ENCODE data around the gene ASAH2. TPM values are rescaled to one million over a fixed set of nuclear protein-coding genes. Genes with fewer than 3 reads are reported as not detected.
"Not testable (repeated sequence)": the region's sequence is repeated elsewhere in the genome, so short reads cannot be mapped to it uniquely, and the experiment has no call there.

ASAH2 gene
- total and polyA plus RNA-seq, 4 donors: 0.08 to 5.2 (median 2.2) TPM

DNA sequence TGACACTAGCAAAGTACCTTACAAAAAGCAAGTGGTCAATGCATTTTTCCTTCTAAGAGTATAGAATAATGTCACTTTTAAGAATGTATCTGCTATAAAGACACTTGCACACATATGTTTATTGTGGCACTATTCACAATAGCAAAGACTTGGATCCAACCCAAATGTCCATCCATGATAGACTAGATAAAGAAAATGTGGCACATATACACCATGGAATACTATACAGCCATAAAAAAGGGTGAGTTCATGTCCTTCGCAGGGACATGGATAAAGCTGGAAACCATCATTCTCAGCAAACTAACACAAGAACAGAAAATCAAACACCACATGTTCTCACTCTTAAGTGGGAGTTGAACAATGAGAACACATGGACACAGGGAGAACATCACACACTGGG lies 9.8 kb downstream of the ASAH2 start:
- intact Hi-C loops (cut with DNase I); H3K36me3 ChIP-seq (ENCODE audit: control insufficient read depth in 1 of 2, insufficient read depth in 2 of 2, low read length in 1 of 2); DNase-seq; H3K27ac ChIP-seq (ENCODE audit: low read depth in 1 of 2, low read length in 2 of 2); H3K4me3 ChIP-seq (ENCODE audit: low read length in 2 of 2); H3K4me1 ChIP-seq (ENCODE audit: control insufficient read depth in 1 of 2, insufficient read depth in 2 of 2, low read length in 2 of 2); ATAC-seq (ENCODE audit: low FRiP score); H3K27me3 ChIP-seq (ENCODE audit: control insufficient read depth in 1 of 2, insufficient read depth in 2 of 2, low read length in 1 of 2); H3K9me3 ChIP-seq (ENCODE audit: control insufficient read depth, low read length): not testable (repeated sequence)
- 92 to 95% methylated on average over 1 of the region's 1 CpG for WGBS, 2 donors

DNA sequence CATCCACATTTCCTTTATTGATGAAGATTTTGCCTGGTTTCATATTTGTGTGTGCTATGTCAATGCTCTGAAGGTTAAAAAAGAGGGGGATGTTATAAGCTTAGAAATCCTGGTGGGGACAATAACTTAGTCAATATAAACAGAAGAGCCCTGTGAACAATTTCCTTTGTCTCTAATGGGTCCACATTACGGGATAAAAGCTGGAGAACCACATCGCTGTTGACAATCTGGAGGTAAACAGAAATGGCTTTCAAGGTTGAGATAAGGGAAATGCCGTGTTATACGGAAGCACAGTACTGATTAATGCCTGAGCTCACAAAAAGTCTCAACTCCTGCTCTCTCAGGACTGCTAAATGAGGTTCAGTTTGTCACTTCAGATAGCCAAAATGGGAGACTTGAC lies 16.8 kb downstream of the ASAH2 start:
- no peak for DNase-seq
- Histone ChIP-seq H3K4me1 (ENCODE audit: control insufficient read depth in 1 of 2, insufficient read depth in 2 of 2, low read length in 2 of 2) (no peaks in the 10 kb centered on the region), H3K4me3 (ENCODE audit: low read length in 2 of 2) (no peak overlapping the region), H3K9me3 (ENCODE audit: control insufficient read depth, low read length) (no peaks in the 10 kb centered on the region), H3K36me3 (ENCODE audit: control insufficient read depth in 1 of 2, insufficient read depth in 2 of 2, low read length in 1 of 2) (no peaks in the 10 kb centered on the region), H3K27ac (ENCODE audit: low read depth in 1 of 2, low read length in 2 of 2) (no peak overlapping the region), H3K27me3 (ENCODE audit: control insufficient read depth in 1 of 2, insufficient read depth in 2 of 2, low read length in 1 of 2) (no peaks in the 10 kb centered on the region)
- ATAC-seq (ENCODE audit: low FRiP score): no peak
- 55 to 58% methylated on average over 4 of the region's 4 CpGs for WGBS, 2 donors
- intact Hi-C loops (cut with DNase I): no loop called here

- Histone ChIP-seq H3K4me1 (ENCODE audit: control insufficient read depth in 1 of 2, insufficient read depth in 2 of 2, low read length in 2 of 2) (no peaks in the 10 kb centered on the region), H3K27me3 (ENCODE audit: control insufficient read depth in 1 of 2, insufficient read depth in 2 of 2, low read length in 1 of 2) (no peaks in the 10 kb centered on the region), H3K9me3 (ENCODE audit: control insufficient read depth, low read length) (no peaks in the 10 kb centered on the region), H3K4me3 (ENCODE audit: low read length in 2 of 2) (no peak overlapping the region), H3K27ac (ENCODE audit: low read depth in 1 of 2, low read length in 2 of 2) (no peak overlapping the region), H3K36me3 (ENCODE audit: control insufficient read depth in 1 of 2, insufficient read depth in 2 of 2, low read length in 1 of 2) (no peaks in the 10 kb centered on the region)
- intact Hi-C loops (cut with DNase I): no loop called here
- ATAC-seq (ENCODE audit: low FRiP score): no peak
- DNase-seq: no peak
These were observed 19.1 kb downstream of the ASAH2 start for GRCh38 chr10:50232261-50232639.

DNA sequence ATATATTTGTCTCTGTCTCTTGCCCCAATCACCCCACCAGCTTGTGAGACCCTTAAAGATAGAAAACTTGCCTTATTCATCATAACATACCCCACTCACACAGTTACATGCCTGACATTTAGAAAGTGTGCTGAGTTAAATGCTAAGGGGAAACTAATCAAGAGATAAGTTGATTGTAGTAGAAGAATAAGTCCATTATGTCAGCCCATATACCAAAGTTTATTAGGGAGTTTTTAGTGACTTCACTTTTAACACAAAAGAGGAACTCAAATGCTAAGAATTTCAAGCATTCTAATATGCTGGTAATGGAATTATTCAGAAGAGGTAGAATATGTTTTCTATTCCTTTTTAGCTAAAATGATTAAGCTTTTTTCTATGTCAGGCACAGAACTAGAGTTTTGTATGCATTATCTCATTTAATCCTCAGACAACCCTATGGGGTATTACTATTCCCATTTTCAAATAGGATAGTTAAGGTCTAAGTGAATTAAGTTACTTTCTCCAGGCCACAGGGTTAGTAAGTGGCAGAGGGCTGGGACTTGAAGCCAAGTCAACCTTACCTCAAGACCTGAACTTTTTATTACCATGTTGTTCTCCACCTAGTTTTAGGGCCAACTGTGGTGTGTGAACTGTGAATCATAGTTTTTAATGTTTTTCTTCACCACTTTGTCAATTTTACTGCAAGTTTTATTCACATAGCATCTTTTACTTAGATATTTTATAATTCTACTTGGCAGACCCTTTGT lies 19.6 kb downstream of the ASAH2 start:
- Histone ChIP-seq H3K4me1 (ENCODE audit: control insufficient read depth in 1 of 2, insufficient read depth in 2 of 2, low read length in 2 of 2) (no peaks in the 10 kb centered on the region), H3K4me3 (ENCODE audit: low read length in 2 of 2) (no peak overlapping the region), H3K27ac (ENCODE audit: low read depth in 1 of 2, low read length in 2 of 2) (no peak overlapping the region), H3K36me3 (ENCODE audit: control insufficient read depth in 1 of 2, insufficient read depth in 2 of 2, low read length in 1 of 2) (no peaks in the 10 kb centered on the region), H3K27me3 (ENCODE audit: control insufficient read depth in 1 of 2, insufficient read depth in 2 of 2, low read length in 1 of 2) (no peaks in the 10 kb centered on the region), H3K9me3 (ENCODE audit: control insufficient read depth, low read length) (no peaks in the 10 kb centered on the region)
- DNase-seq: no peak
- ATAC-seq (ENCODE audit: low FRiP score): no peak
- intact Hi-C loops (cut with DNase I): no loop called here

DNA sequence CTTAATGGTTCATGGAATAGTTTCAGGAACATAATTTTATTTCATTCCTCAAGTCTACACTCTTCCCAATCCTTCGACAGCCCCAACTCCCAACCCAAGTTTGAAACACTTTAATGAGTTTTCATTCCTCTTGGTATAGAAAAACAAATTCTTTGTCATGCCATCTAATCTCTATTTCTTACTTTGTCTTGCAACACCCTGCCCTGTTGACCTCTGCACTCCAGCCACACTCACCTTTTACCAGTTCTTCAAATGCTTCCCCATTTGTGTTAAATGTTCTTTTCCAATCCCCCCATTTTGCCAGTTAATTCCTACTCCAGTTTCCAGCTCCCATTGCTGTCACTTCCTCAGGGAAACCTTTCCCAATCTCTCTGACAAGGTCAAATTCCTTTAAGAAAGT lies 21.9 kb downstream of the ASAH2 start:
- DNase-seq (no peak), ATAC-seq (ENCODE audit: low FRiP score) (no peak)
- WGBS, 2 donors: 77 to 85% methylated on average over 1 of the region's 1 CpG
- Histone ChIP-seq H3K4me3 (ENCODE audit: low read length in 2 of 2) (no peak overlapping the region), H3K27me3 (ENCODE audit: control insufficient read depth in 1 of 2, insufficient read depth in 2 of 2, low read length in 1 of 2) (no peaks in the 10 kb centered on the region), H3K36me3 (ENCODE audit: control insufficient read depth in 1 of 2, insufficient read depth in 2 of 2, low read length in 1 of 2) (no peaks in the 10 kb centered on the region), H3K4me1 (ENCODE audit: control insufficient read depth in 1 of 2, insufficient read depth in 2 of 2, low read length in 2 of 2) (no peaks in the 10 kb centered on the region), H3K9me3 (ENCODE audit: control insufficient read depth, low read length) (no peaks in the 10 kb centered on the region), H3K27ac (ENCODE audit: low read depth in 1 of 2, low read length in 2 of 2) (no peak overlapping the region)
- intact Hi-C loops (cut with DNase I): no loop called here

DNA sequence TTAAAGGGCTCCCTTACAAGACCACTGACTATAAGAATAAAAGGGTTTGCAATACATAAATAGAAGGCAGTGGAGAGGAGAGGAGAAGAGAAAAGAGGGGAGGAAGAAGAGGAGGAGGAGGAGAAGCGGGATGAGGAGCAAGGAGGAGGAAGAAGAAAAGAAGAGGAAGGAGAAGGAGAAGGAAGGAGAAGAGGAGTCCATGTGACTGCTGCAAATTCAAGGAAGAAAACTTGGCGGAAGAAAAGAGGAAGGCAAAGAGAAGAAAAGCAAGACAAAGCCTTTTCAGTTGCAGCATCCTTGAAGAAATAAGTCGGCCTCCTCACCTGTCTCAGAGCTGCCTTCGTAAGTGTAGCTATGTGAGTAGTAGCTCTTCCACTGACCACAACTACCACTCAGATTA lies 22.6 kb downstream of the ASAH2 start:
- DNase-seq: no peak
- intact Hi-C loops (cut with DNase I): no loop called here
- 54 to 76% methylated on average over 4 of the region's 4 CpGs for WGBS, 2 donors

DNA sequence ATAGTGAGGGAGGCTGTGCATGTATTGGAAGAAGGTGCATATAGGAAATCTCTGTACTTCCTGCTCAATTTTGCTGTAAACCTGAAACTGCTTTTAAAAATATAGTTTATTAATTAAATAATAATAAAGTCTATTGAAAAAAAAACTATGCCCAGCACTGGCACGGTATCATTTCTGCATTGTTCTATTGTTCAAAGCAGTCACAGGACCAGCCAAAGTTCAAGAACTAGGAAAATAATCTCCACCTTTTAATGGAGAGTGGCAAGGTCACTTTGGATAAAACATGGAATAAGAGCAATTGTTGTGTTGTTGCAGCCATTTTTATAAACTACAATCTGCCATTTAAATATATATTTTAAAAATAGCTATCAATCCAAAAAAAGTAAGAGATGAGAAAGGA lies 24.7 kb downstream of the ASAH2 start:
- ATAC-seq (ENCODE audit: low FRiP score): no peak
- intact Hi-C loops (cut with DNase I): no loop called here
- no peaks in the 10 kb centered on the region for H3K27me3 ChIP-seq (ENCODE audit: control insufficient read depth in 1 of 2, insufficient read depth in 2 of 2, low read length in 1 of 2)
- 77 to 79% methylated on average over 1 of the region's 1 CpG for WGBS, 2 donors
- no peaks in the 10 kb centered on the region for H3K36me3 ChIP-seq (ENCODE audit: control insufficient read depth in 1 of 2, insufficient read depth in 2 of 2, low read length in 1 of 2)
- H3K4me3 ChIP-seq (ENCODE audit: low read length in 2 of 2): no peak overlapping the region
- H3K9me3 ChIP-seq (ENCODE audit: control insufficient read depth, low read length): no peaks in the 10 kb centered on the region
- H3K27ac ChIP-seq (ENCODE audit: low read depth in 1 of 2, low read length in 2 of 2): no peak overlapping the region
- no peaks in the 10 kb centered on the region for H3K4me1 ChIP-seq (ENCODE audit: control insufficient read depth in 1 of 2, insufficient read depth in 2 of 2, low read length in 2 of 2)
- no peak for DNase-seq

More for the DNA sequence above, 22.6 kb downstream of the ASAH2 start:
- no peaks in the 10 kb centered on the region for H3K4me1 ChIP-seq (ENCODE audit: control insufficient read depth in 1 of 2, insufficient read depth in 2 of 2, low read length in 2 of 2)
- H3K27ac ChIP-seq (ENCODE audit: low read depth in 1 of 2, low read length in 2 of 2): no peak overlapping the region
- no peaks in the 10 kb centered on the region for H3K36me3 ChIP-seq (ENCODE audit: control insufficient read depth in 1 of 2, insufficient read depth in 2 of 2, low read length in 1 of 2)
- no peak for ATAC-seq (ENCODE audit: low FRiP score)
- no peaks in the 10 kb centered on the region for H3K9me3 ChIP-seq (ENCODE audit: control insufficient read depth, low read length)
- no peak overlapping the region for H3K4me3 ChIP-seq (ENCODE audit: low read length in 2 of 2)
- H3K27me3 ChIP-seq (ENCODE audit: control insufficient read depth in 1 of 2, insufficient read depth in 2 of 2, low read length in 1 of 2): no peaks in the 10 kb centered on the region

- intact Hi-C loops (cut with DNase I): no loop called here
- no peak overlapping the region for H3K27ac ChIP-seq (ENCODE audit: low read depth in 1 of 2, low read length in 2 of 2)
- H3K27me3 ChIP-seq (ENCODE audit: control insufficient read depth in 1 of 2, insufficient read depth in 2 of 2, low read length in 1 of 2): no peaks in the 10 kb centered on the region
- DNase-seq: no peak
- no peak for ATAC-seq (ENCODE audit: low FRiP score)
- WGBS, 2 donors: 32 to 38% methylated on average over 6 of the region's 6 CpGs
- no peak overlapping the region for H3K4me3 ChIP-seq (ENCODE audit: low read length in 2 of 2)
- no peaks in the 10 kb centered on the region for H3K9me3 ChIP-seq (ENCODE audit: control insufficient read depth, low read length)
- H3K4me1 ChIP-seq (ENCODE audit: control insufficient read depth in 1 of 2, insufficient read depth in 2 of 2, low read length in 2 of 2): no peaks in the 10 kb centered on the region
- no peaks in the 10 kb centered on the region for H3K36me3 ChIP-seq (ENCODE audit: control insufficient read depth in 1 of 2, insufficient read depth in 2 of 2, low read length in 1 of 2)
These were observed 26.9 kb downstream of the ASAH2 start for GRCh38 chr10:50224330-50224952.

DNA sequence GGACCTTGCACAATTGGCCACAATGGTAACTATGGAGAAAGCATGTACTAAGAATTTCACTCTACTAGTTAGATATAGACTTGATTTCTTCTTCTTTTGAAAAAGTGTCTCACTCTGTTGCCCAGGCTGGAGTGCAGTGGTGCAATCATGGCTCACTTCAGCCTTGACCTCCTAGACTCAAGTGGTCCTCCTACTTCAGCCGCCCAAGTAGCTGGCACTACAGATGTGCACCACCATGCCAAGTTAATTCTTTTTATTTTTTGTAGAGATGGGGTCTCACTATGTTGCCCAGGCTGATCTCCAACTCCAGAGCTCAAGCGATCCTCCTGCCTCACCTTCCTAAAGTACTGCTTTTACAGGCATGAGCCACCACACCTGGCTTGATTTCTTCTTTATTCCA lies 29.1 kb downstream of the ASAH2 start:
- H3K27ac ChIP-seq (ENCODE audit: low read depth in 1 of 2, low read length in 2 of 2): no peak overlapping the region
- no peaks in the 10 kb centered on the region for H3K9me3 ChIP-seq (ENCODE audit: control insufficient read depth, low read length)
- no peaks in the 10 kb centered on the region for H3K4me1 ChIP-seq (ENCODE audit: control insufficient read depth in 1 of 2, insufficient read depth in 2 of 2, low read length in 2 of 2)
- no peaks in the 10 kb centered on the region for H3K27me3 ChIP-seq (ENCODE audit: control insufficient read depth in 1 of 2, insufficient read depth in 2 of 2, low read length in 1 of 2)
- H3K4me3 ChIP-seq (ENCODE audit: low read length in 2 of 2): no peak overlapping the region
- H3K36me3 ChIP-seq (ENCODE audit: control insufficient read depth in 1 of 2, insufficient read depth in 2 of 2, low read length in 1 of 2): no peaks in the 10 kb centered on the region
- intact Hi-C loops (cut with DNase I): no loop called here
- DNase-seq (no peak), ATAC-seq (ENCODE audit: low FRiP score) (no peak)
- 84 to 88% methylated on average over 2 of the region's 2 CpGs for WGBS, 2 donors

Measured in aorta (tissue), 5 donors.